ENCODE measurements around the gene HDGF. TPM values are rescaled to one million over a fixed set of nuclear protein-coding genes. Genes with fewer than 3 reads are reported as not detected.

HDGF gene
- total RNA-seq, 6 donors from 2014 or later = 129 to 231 (median 182) TPM

DNA sequence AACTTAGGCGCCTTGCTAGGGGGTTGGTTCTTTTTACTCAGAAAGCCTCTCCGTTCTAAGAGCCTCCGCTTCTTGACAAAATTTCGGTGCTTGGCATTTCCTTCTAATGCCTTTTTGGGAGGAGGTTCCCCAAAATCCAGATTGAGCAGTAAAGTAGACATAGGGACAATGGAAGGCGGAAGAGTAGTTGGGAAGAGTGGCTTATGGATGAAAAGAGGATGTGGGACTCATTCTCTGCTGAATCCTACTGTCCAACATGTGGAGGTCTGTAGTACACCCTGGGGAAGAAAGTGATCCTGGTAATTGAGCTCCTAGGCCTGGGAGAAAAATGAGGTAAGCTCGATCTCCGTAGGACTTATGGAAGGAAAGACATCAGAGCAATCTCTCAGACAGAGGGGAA is 24.0 kb downstream of the HDGF start:
- DNase-seq (no peak), ATAC-seq (ENCODE audit: low FRiP score in 2 of 2) (no peak)
- H3K9me3 ChIP-seq = no peaks in the 10 kb centered on the region
- peak overlapping the region; percentile 68 to 83 (median 77) for H3K4me3 ChIP-seq
- TF ChIP-seq EP300 (IDR thresholded peaks at IDR 0.05) (no peak), POLR2A (IDR thresholded peaks at IDR 0.05) (no peak), POLR2AphosphoS5 (IDR thresholded peaks at IDR 0.05) (no peak)
- TF ChIP-seq, protein P1, sequence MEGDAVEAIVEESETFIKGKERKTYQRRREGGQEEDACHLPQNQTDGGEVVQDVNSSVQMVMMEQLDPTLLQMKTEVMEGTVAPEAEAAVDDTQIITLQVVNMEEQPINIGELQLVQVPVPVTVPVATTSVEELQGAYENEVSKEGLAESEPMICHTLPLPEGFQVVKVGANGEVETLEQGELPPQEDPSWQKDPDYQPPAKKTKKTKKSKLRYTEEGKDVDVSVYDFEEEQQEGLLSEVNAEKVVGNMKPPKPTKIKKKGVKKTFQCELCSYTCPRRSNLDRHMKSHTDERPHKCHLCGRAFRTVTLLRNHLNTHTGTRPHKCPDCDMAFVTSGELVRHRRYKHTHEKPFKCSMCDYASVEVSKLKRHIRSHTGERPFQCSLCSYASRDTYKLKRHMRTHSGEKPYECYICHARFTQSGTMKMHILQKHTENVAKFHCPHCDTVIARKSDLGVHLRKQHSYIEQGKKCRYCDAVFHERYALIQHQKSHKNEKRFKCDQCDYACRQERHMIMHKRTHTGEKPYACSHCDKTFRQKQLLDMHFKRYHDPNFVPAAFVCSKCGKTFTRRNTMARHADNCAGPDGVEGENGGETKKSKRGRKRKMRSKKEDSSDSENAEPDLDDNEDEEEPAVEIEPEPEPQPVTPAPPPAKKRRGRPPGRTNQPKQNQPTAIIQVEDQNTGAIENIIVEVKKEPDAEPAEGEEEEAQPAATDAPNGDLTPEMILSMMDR (IDR thresholded peaks at IDR 0.05) = no peak
- peaks cover 15 to 32% (median 23%) of the 10 kb centered on the region in 4 donors for H3K36me3 ChIP-seq
- peaks cover 40 to 48% (median 42%) of the 10 kb centered on the region in 4 donors for H3K4me1 ChIP-seq
- peak overlapping the region; percentile 95 to 99 (median 98) for H3K27ac ChIP-seq
- 49 to 54% methylated on average over 7 of the region's 7 CpGs for WGBS, 2 donors
- no peaks in the 10 kb centered on the region for H3K27me3 ChIP-seq

DNA sequence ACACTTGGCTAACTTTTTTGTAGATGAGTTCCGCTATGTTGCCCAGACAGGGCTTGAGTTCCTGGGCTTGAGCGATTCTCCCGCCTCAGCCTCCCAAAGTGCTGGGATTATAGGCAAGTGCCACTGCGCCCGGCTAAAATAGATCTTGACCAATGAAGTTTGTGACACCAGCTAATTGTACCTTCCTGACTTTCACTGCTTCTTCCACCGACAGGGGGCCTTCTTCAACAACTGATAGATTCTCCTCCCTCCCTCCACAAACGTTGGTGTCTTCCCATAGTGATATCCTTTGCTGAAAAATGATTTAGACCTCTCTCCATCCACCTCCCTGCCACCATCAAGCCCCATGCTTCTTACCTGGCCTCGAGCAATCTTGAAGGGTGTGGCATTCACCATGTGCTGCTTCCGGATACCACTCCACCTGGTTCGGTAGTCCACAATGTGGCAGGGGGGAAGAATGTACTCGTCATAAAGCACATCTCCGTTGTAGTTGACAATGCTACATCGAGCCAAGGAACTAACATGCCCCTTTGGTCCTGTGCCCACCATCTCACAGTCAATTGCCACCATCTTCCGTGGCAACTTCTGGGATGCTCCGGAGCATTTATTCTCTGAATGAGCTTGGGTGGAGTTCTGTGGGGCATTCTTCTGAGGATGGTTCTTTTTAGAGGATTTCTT is 24.8 kb downstream of the HDGF start:
- peak in 1 of 2 donors; percentile 39 for ATAC-seq (ENCODE audit: low FRiP score in 2 of 2)
- peak in 1 of 2 donors; percentile 46 for DNase-seq
- H3K9me3 ChIP-seq = no peaks in the 10 kb centered on the region
- TF ChIP-seq POLR2AphosphoS5 (IDR thresholded peaks at IDR 0.05) = no peak
- TF ChIP-seq, protein P1 (IDR thresholded peaks at IDR 0.05) = peak; percentile 13 to 53 (median 46)
- peak overlapping the region in 1 of 4 donors; percentile 41 for H3K27ac ChIP-seq
- 44 to 53% methylated on average over 15 of the region's 15 CpGs for WGBS, 2 donors
- no peaks in the 10 kb centered on the region for H3K27me3 ChIP-seq
- H3K36me3 ChIP-seq = peaks cover 15 to 39% (median 24%) of the 10 kb centered on the region in 4 donors
- H3K4me1 ChIP-seq = peaks cover 40 to 48% (median 42%) of the 10 kb centered on the region in 4 donors
- H3K4me3 ChIP-seq = peak overlapping the region in 2 of 4 donors; percentile 33 to 68

DNA sequence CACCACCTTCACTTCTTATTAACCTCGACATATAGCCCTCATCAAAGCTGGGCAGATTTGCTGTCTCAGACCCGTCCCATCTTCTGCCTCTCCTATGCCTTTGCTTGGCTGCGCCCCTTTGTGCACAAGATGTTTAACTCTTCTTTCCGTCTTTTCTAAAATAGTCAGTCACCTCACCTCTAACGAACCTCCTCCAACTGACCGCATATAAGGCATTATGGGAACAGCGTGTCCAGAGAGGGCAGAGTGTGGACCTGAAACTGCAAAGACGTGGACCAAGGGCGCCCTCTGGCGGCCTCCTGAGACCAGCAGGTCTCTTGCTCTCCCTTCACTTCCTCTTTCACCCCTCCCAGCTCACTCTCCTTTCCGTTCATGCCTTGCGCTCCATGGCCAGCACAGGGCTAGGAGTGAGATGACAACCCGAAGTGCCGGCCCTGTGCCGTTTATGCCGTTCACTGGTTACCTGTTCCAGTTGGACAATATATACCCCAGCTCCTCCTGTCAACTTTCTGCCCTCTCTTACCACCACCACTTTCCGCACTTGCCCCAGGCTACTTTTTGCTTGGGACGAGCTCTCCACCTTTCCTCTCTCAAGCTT is 25.7 kb downstream of the HDGF start:
- Histone ChIP-seq H3K27me3 (no peaks in the 10 kb centered on the region), H3K4me1 (peaks cover 40 to 48% (median 42%) of the 10 kb centered on the region in 4 donors), H3K36me3 (peaks cover 15 to 48% (median 32%) of the 10 kb centered on the region in 4 donors), H3K4me3 (peak overlapping the region; percentile 6 to 68 (median 20)), H3K9me3 (no peaks in the 10 kb centered on the region), H3K27ac (peak overlapping the region in 3 of 4 donors; percentile 16 to 46 (median 41))
- ATAC-seq (ENCODE audit: low FRiP score in 2 of 2) = peak; percentile 84 to 88
- no peak for TF ChIP-seq POLR2A (IDR thresholded peaks at IDR 0.05)
- TF ChIP-seq, protein P1 (IDR thresholded peaks at IDR 0.05) = peak; percentile 86 to 96 (median 91)
- peak; percentile 88 to 93 for DNase-seq
- 15 to 16% methylated on average over 18 of the region's 18 CpGs for WGBS, 2 donors

DNA sequence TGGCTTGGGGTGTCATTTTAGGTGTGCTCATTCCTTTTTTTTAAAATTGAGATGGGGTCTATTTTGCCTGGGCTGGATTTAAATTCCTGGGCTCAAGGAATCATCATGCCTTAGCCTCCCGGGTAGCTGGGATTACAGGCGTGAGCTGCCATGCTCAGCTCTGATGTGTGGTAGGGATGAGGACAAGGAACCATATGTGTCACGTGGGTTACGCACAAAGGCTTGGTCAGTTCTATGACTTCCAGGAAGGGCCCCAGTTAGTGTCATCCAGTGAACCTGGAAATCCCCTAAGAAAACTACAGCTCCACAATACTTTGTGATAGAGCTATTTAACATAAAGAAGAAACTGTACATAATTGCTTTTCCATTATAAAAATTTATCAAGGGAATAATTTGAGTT is 29.9 kb downstream of the HDGF start:
- no peak for ATAC-seq (ENCODE audit: low FRiP score in 2 of 2)
- H3K36me3 ChIP-seq = peaks cover 15 to 56% (median 35%) of the 10 kb centered on the region in 4 donors
- WGBS, 2 donors = 75 to 81% methylated on average over 4 of the region's 4 CpGs

More for the DNA sequence above, 29.9 kb downstream of the HDGF start:
- DNase-seq = no peak
- Histone ChIP-seq H3K27me3 (no peaks in the 10 kb centered on the region), H3K4me3 (no peak overlapping the region), H3K4me1 (peaks cover 20 to 24% (median 22%) of the 10 kb centered on the region in 4 donors), H3K27ac (no peak overlapping the region), H3K9me3 (no peaks in the 10 kb centered on the region)
- TF ChIP-seq POLR2A (IDR thresholded peaks at IDR 0.05) = no peak
- TF ChIP-seq, protein P1 (IDR thresholded peaks at IDR 0.05) = no peak
- TF ChIP-seq POLR2AphosphoS5 (IDR thresholded peaks at IDR 0.05) = no peak
- TF ChIP-seq EP300 (IDR thresholded peaks at IDR 0.05) = no peak

All from upper lobe of left lung (tissue), 6 donors.